Endothelial cell of umbilical vein (primary cell): Measurements from ENCODE around the gene KRT83.
"Not testable (repeated sequence)": the region's sequence is repeated elsewhere in the genome, so short reads cannot be mapped to it uniquely, and the experiment has no call there.

Experiments used
- CTCF ChIP-seq, 2 donors: IDR thresholded peaks; 1 replicate in 1 of 2; 2 replicates in 1 of 2; pipeline ENCODE4 v1.5.1; 2011; ENCODE audit warnings: low read length in 2 of 2, mild to moderate bottlenecking in 2 of 2, moderate library complexity in 2 of 2, control low read depth in 1 of 2, inconsistent platforms in 1 of 2, low read depth in 1 of 2; ENCODE audit not compliant: insufficient read depth in 1 of 2; ENCODE audit errors: extremely low read depth in 1 of 2
- GATA2 ChIP-seq: IDR thresholded peaks from 2 replicates; pipeline ENCODE4 v1.7.0; 2011; ENCODE audit warnings: low read depth, mild to moderate bottlenecking, moderate library complexity, mixed read lengths, low read length; ENCODE audit not compliant: insufficient read length, insufficient read depth
- JUN ChIP-seq: IDR thresholded peaks from 2 replicates; pipeline ENCODE4 v1.6.1; 2011; ENCODE audit warnings: borderline replicate concordance, low read depth; ENCODE audit not compliant: insufficient read length, insufficient read depth
- MAX ChIP-seq: IDR thresholded peaks from 2 replicates; pipeline ENCODE4 v1.6.1; 2011; ENCODE audit not compliant: insufficient read depth, insufficient read length
- POLR2A ChIP-seq: IDR thresholded peaks from 2 replicates; pipeline ENCODE4 v1.6.1; 2012; ENCODE audit warnings: low read depth, mild to moderate bottlenecking, control low read depth, low read length

- not testable (repeated sequence) for TF ChIP-seq JUN, POLR2A, MAX, GATA2
- TF ChIP-seq CTCF (IDR thresholded peaks at IDR 0.05; ENCODE audit: extremely low read depth in 1 of 2, insufficient read depth in 1 of 2, low read depth in 1 of 2, low read length in 2 of 2) = peak; percentile 29 to 48
Observed at GRCh38 chr12:52315721-52316120, 5.5 kb downstream of the KRT83 start.
